ENCODE results near the gene CBY2. TPM values are rescaled to one million over a fixed set of nuclear protein-coding genes. Genes with fewer than 3 reads are reported as not detected.

The CBY2 gene
- total and polyA plus RNA-seq, 2 of the 4 experiments (the other 2 are of a cell fraction): not detected

DNA sequence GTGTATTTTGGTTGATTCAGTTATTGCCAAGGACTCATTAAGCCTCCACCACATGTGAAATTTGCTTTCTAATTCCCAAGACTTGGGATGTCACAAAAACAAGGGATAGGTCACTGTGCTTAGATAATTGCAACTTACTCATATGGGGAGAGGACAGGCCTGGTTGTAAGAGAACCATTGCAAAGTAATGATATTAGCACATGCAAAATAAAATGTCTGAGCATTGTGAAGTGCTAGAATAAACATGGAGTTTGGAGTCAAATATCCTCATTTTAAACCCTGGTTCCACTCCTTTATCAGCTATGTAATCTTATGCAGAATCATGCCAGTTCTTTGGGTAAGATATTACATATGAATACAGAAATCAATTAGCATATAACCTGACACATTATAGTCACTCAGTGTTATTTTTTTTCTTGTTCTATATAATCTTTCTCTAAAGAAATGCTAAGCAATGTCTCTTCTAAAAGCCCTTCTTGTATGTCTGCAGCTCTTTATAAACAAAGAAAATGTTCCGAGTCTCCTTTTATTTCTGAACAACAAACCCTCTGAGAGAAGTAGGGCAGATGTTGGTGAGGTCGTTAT lies 5.5 kb downstream of the CBY2 start:
- POLR2A ChIA-PET (ENCODE audit: unreplicated experiment): no interaction called here
- TF ChIP-seq MAZ (IDR thresholded peaks at IDR 0.05; ENCODE audit: borderline replicate concordance, low read depth, low read length) (no peak), RAD21 (IDR thresholded peaks at IDR 0.05; ENCODE audit: low read length) (no peak), FOS (IDR thresholded peaks at IDR 0.05; ENCODE audit: low read depth, low read length) (no peak), MXI1 (IDR thresholded peaks at IDR 0.05; ENCODE audit: borderline replicate concordance, low read depth, low read length) (no peak), ELK1 (IDR thresholded peaks at IDR 0.05; ENCODE audit: borderline replicate concordance, low read depth, low read length) (no peak), SMC3 (IDR thresholded peaks at IDR 0.05; ENCODE audit: low read depth, low read length) (no peak), RCOR1 (IDR thresholded peaks at IDR 0.05; ENCODE audit: insufficient replicate concordance, low read length) (no peak), CEBPB (IDR thresholded peaks at IDR 0.05; ENCODE audit: low read depth, low read length) (no peak)
- CTCF ChIA-PET: no interaction called here

More for the DNA sequence above, 5.5 kb downstream of the CBY2 start:
- no peak overlapping the region for H3K56ac ChIP-seq (ENCODE audit: extremely low read depth, insufficient read depth, low read length)
- no peak overlapping the region for H2BK120ac ChIP-seq (ENCODE audit: low read depth, low read length)
- H4K8ac ChIP-seq (ENCODE audit: low read depth in 2 of 2, low read length in 2 of 2): no peak overlapping the region
- H3K79me1 ChIP-seq (ENCODE audit: low read depth in 1 of 2, low read length in 2 of 2): no peaks in the 10 kb centered on the region
- dilution Hi-C loops (cut with HindIII; ENCODE audit: low sequenced_read_pairs, unreplicated experiment): no loop called here
- H3K23ac ChIP-seq (ENCODE audit: low read depth, low read length): no peak overlapping the region
- BruUV-seq (replicated peaks): no TSS peak
- peaks cover 6% of the 10 kb centered on the region for H3K27me3 ChIP-seq (ENCODE audit: control insufficient read depth, insufficient read depth, low read length)
- no peak overlapping the region for H3K27ac ChIP-seq (ENCODE audit: insufficient read depth, low read length)
- H3K9ac ChIP-seq (ENCODE audit: low read depth, low read length): no peak overlapping the region
- no peaks in the 10 kb centered on the region for H3K9me3 ChIP-seq (ENCODE audit: control insufficient read depth, insufficient read depth, low read length)
- DNase-seq: no peak
- H3K9me1 ChIP-seq (ENCODE audit: insufficient read depth, low read length): no peaks in the 10 kb centered on the region
- in situ Hi-C loops (cut with MboI; ENCODE audit: low sequenced_read_pairs): no loop called here
- H2AK5ac ChIP-seq (ENCODE audit: low read depth, low read length): no peak overlapping the region
- H4K20me1 ChIP-seq (ENCODE audit: insufficient read depth, low read length): no peaks in the 10 kb centered on the region
- H3K36me3 ChIP-seq (ENCODE audit: control insufficient read depth, insufficient read depth, low read length): no peaks in the 10 kb centered on the region
- H2AK9ac ChIP-seq (replicated peaks; ENCODE audit: low read depth, low read length, poor library complexity): no peak overlapping the region
- H2BK15ac ChIP-seq (ENCODE audit: low read depth, low read length): no peak overlapping the region
- ATAC-seq (ENCODE audit: low read depth): no peak
- H2BK20ac ChIP-seq (ENCODE audit: low read depth, low read length): no peak overlapping the region
- no CpG with 5 or more reads among the region's 2 CpGs for WGBS, 2 experiments (ENCODE audit: extremely low coverage in 2 of 2, insufficient read length in 1 of 2)
- no peak overlapping the region for H2BK5ac ChIP-seq (ENCODE audit: low read depth, low read length, poor library complexity, severe bottlenecking)
- intact Hi-C loops (cut with micrococcal nuclease): no loop called here
- H3K14ac ChIP-seq (replicated peaks; ENCODE audit: low read depth, low read length): no peak overlapping the region
- no peak overlapping the region for H3K4me3 ChIP-seq (ENCODE audit: insufficient read depth, low read depth, low read length)
- H3K18ac ChIP-seq (ENCODE audit: low read depth, low read length): no peak overlapping the region
- H3K4me2 ChIP-seq (ENCODE audit: low read depth, low read length): no peak overlapping the region
- no peak overlapping the region for H4K5ac ChIP-seq (ENCODE audit: low read depth, low read length)
- H2AFZ ChIP-seq (replicated peaks; ENCODE audit: low read length, poor library complexity): no peak overlapping the region
- H3K4me1 ChIP-seq (ENCODE audit: control insufficient read depth, insufficient read depth, low read length): no peaks in the 10 kb centered on the region
- no peak overlapping the region for H4K91ac ChIP-seq (ENCODE audit: insufficient read depth, low read depth, low read length)
- no peak overlapping the region for H3K4ac ChIP-seq (ENCODE audit: low read depth, low read length)

Measured in IMR-90 (cell line).